Tracheal epithelial cell (primary cell): ENCODE results near the gene CLEC3B. TPM values are rescaled to one million over a fixed set of nuclear protein-coding genes. Genes with fewer than 3 reads are reported as not detected.

ENCODE experiments used
- total RNA-seq: library from RNA; depleted of rRNA; stranded (reverse); fragments of >200 nt; gene quantifications from 2 replicates; pipeline ENCODE4 v1.2.1, GENCODE V29; 2014

Gene CLEC3B
- not detected in 2 replicates for total RNA-seq

GRCh38 chr3:45026038-45026437 lies at the start of gene CLEC3B:
CLEC3B (plus strand) TSS chr3:45026303; CDS start chr3:45026363, 60 bp downstream.

Other genes with a start within 250 kb of the CLEC3B start
- gene TMEM42, start 164.4 kb upstream of the CLEC3B start, total RNA-seq, result 12.0 and 22.4 TPM in 2 replicates
- gene TGM4, start 151.7 kb upstream of the CLEC3B start, total RNA-seq, result 0.48 TPM in 1 of 2 replicates, not detected in the other
- 51.8 and 94.4 TPM in 2 replicates for gene ZDHHC3, start 50.1 kb upstream of the CLEC3B start, total RNA-seq
- 53.3 and 56.9 TPM in 2 replicates for gene EXOSC7, start 50.1 kb upstream of the CLEC3B start, total RNA-seq
- 52.0 and 107 TPM in 2 replicates for gene CDCP1, start 120.1 kb downstream of the CLEC3B start, total RNA-seq
- gene TMEM158, start 200.0 kb downstream of the CLEC3B start, total RNA-seq, result 1.5 and 8.4 TPM in 2 replicates